ENCODE data around the gene KIF18B.

DNA sequence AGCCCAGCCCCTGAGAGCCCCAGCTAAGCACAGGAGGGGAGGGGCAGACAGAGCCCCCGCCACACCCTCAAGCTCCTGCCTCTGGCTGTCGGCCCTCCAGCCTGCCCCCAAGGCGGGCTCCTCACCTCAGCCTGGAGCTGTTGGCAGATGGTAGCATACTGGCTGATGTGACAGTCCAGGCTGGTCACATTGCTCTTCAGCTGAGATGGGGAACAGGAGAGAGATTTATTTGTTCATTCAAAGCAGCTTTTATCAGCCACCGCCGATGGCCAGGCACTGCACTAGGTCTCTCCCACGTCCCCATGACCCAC lies 14.8 kb downstream of the KIF18B start:
- TF ChIP-seq POLR2AphosphoS5 (IDR thresholded peaks at IDR 0.05; ENCODE audit: borderline replicate concordance, low read depth, low read length), result peak; percentile 5; the same call in 1 of the 2 replicates
- no peak for TF ChIP-seq EZH2 (IDR thresholded peaks at IDR 0.05)
- no peak for TF ChIP-seq FOXP2 (optimal IDR thresholded peaks at IDR 0.05; ENCODE audit: control extremely low read depth, extremely low read length, insufficient read depth)

Data from SK-N-MC (cell line).